HepG2 (cell line): ENCODE measurements around the gene CPNE1. TPM values are rescaled to one million over a fixed set of nuclear protein-coding genes. Genes with fewer than 3 reads are reported as not detected.

Experiments used
- DBP ChIP-seq: sonication (generic); formaldehyde crosslinking; IDR thresholded peaks from 2 replicates; pipeline ENCODE4 v1.4.0; 2020; ENCODE audit warnings: missing genetic modification reagents; ENCODE audit errors: not compliant biosample characterization
- DNMT1 ChIP-seq: sonication (generic); formaldehyde crosslinking; IDR thresholded peaks from 2 replicates; pipeline ENCODE4 v1.5.1; 2020; ENCODE audit warnings: mild to moderate bottlenecking, missing genetic modification reagents
- DPF2 ChIP-seq: sonication (generic); formaldehyde crosslinking; IDR thresholded peaks from 2 replicates; pipeline ENCODE4 v1.4.0; 2020; ENCODE audit warnings: mild to moderate bottlenecking, low read depth, missing genetic modification reagents, borderline replicate concordance
- ELF3 ChIP-seq: IDR thresholded peaks from 2 replicates; pipeline ENCODE4 v1.6.1; 2016; ENCODE audit warnings: missing genetic modification reagents, missing compliant biosample characterization
- GABPA ChIP-seq, 2 experiments: IDR thresholded peaks; 2 replicates each; pipeline ENCODE4 v1.6.1; 2011 to 2016; ENCODE audit warnings: low read depth in 2 of 2, low read length in 1 of 2, missing biosample characterization in 1 of 2, missing genetic modification characterization in 1 of 2
- HES4 ChIP-seq: sonication (generic); formaldehyde crosslinking; IDR thresholded peaks from 2 replicates; pipeline ENCODE4 v1.9.0; 2021; ENCODE audit warnings: mild to moderate bottlenecking, missing genetic modification reagents, borderline replicate concordance
- MAX ChIP-seq: IDR thresholded peaks from 2 replicates; pipeline ENCODE4 v1.6.1; 2012; ENCODE audit warnings: inconsistent platforms
- MED1 ChIP-seq: sonication (generic); formaldehyde crosslinking; IDR thresholded peaks from 2 replicates; pipeline ENCODE4 v1.4.0; 2020; ENCODE audit warnings: missing genetic modification reagents
- MED8 ChIP-seq: sonication (generic); formaldehyde crosslinking; IDR thresholded peaks from 2 replicates; pipeline ENCODE4 v1.8.1; 2023; ENCODE audit warnings: mild to moderate bottlenecking, missing genetic modification reagents; ENCODE audit not compliant: insufficient replicate concordance
- MTF1 ChIP-seq: sonication (generic); formaldehyde crosslinking; IDR thresholded peaks from 2 replicates; pipeline ENCODE4 v1.5.0; 2020; ENCODE audit warnings: missing genetic modification reagents
- NFE2L1 ChIP-seq: sonication (generic); formaldehyde crosslinking; IDR thresholded peaks from 2 replicates; pipeline ENCODE4 v1.4.0; 2020; ENCODE audit warnings: missing genetic modification reagents, mild to moderate bottlenecking, borderline replicate concordance
- NFIB ChIP-seq: sonication (generic); formaldehyde crosslinking; IDR thresholded peaks from 2 replicates; pipeline ENCODE4 v1.9.0; 2021; ENCODE audit warnings: missing genetic modification reagents, mild to moderate bottlenecking, borderline replicate concordance
- NFKB2 ChIP-seq: sonication (generic); formaldehyde crosslinking; IDR thresholded peaks from 2 replicates; pipeline ENCODE4 v1.4.0; 2020; ENCODE audit warnings: missing genetic modification reagents, borderline replicate concordance
- REL ChIP-seq: sonication (generic); formaldehyde crosslinking; conservative IDR thresholded peaks from 2 replicates; pipeline ENCODE4 v1.8.0; 2022; ENCODE audit warnings: mild to moderate bottlenecking, missing genetic modification reagents, moderate library complexity
- RFX1 ChIP-seq: fragments of 450-650 bp; IDR thresholded peaks from 2 replicates; pipeline ENCODE4 v1.6.1; 2017
- TRIM24 ChIP-seq: sonication (generic); formaldehyde crosslinking; IDR thresholded peaks from 2 replicates; pipeline ENCODE4 v1.8.0; 2022; ENCODE audit warnings: mild to moderate bottlenecking, missing genetic modification reagents
- ZBTB38 ChIP-seq: sonication (generic); formaldehyde crosslinking; IDR thresholded peaks from 2 replicates; pipeline ENCODE4 v1.5.1; 2020; ENCODE audit warnings: mild to moderate bottlenecking, missing genetic modification reagents
- ZNF12 ChIP-seq: sonication (generic); formaldehyde crosslinking; IDR thresholded peaks from 2 replicates; pipeline ENCODE4 v1.5.0; 2020; ENCODE audit warnings: missing genetic modification reagents
- ZNF263 ChIP-seq: sonication (generic); formaldehyde crosslinking; IDR thresholded peaks from 2 replicates; pipeline ENCODE4 v1.4.0; 2020; ENCODE audit warnings: missing genetic modification reagents
- ZNF446 ChIP-seq: sonication (generic); formaldehyde crosslinking; IDR thresholded peaks from 2 replicates; pipeline ENCODE4 v1.5.0; 2020; ENCODE audit warnings: mild to moderate bottlenecking, missing genetic modification reagents
- ZNF451 ChIP-seq: sonication (generic); formaldehyde crosslinking; IDR thresholded peaks from 2 replicates; pipeline ENCODE4 v1.5.0; 2020; ENCODE audit warnings: mild to moderate bottlenecking, missing genetic modification reagents
- ZNF558 ChIP-seq: sonication (generic); formaldehyde crosslinking; IDR thresholded peaks from 2 replicates; pipeline ENCODE4 v1.9.0; 2022; ENCODE audit warnings: mild to moderate bottlenecking, missing genetic modification reagents, borderline replicate concordance
- polyA plus RNA-seq, 8 experiments: library from polyadenylated mRNA; depleted of rRNA in 3 of 8; stranded (reverse) in 7 of 8; unstranded in 1 of 8; fragments of >200 nt; fragmentation: Illumina TruSeq in 4 of 8; extraction: Trizol in 4 of 8; gene quantifications; 2 replicates each; pipeline versions ENCODE4 v1.2.1 to v1.2.3, GENCODE V29; 2011 to 2016; ENCODE audit warnings: low read depth in 4 of 8, missing spikeins in 1 of 8, mixed read lengths in 1 of 8; ENCODE audit not compliant: insufficient read depth in 1 of 8
- total RNA-seq, 5 experiments: library from RNA; depleted of rRNA; stranded (reverse); fragments of >200 nt; fragmentation: Illumina TruSeq; extraction: Trizol; gene quantifications; 2 replicates each; pipeline ENCODE4 v1.2.3, GENCODE V29; 2016; ENCODE audit warnings: low read depth in 1 of 5
- TF ChIP-seq, protein P1 (sequence below), 2 experiments: sonication (generic) in 1 of 2; formaldehyde crosslinking in 1 of 2; IDR thresholded peaks; 2 replicates each; pipeline versions ENCODE4 v1.4.0 to v1.6.1; 2016 to 2020; ENCODE audit warnings: borderline replicate concordance in 1 of 2, low read depth in 1 of 2, mild to moderate bottlenecking in 1 of 2, missing genetic modification reagents in 1 of 2

Gene CPNE1
- total and polyA plus RNA-seq, 2 of the 13 experiments (the other 11 are each of a cell fraction or from before 2014, with no cell fraction given) = 408 to 431 TPM

DNA sequence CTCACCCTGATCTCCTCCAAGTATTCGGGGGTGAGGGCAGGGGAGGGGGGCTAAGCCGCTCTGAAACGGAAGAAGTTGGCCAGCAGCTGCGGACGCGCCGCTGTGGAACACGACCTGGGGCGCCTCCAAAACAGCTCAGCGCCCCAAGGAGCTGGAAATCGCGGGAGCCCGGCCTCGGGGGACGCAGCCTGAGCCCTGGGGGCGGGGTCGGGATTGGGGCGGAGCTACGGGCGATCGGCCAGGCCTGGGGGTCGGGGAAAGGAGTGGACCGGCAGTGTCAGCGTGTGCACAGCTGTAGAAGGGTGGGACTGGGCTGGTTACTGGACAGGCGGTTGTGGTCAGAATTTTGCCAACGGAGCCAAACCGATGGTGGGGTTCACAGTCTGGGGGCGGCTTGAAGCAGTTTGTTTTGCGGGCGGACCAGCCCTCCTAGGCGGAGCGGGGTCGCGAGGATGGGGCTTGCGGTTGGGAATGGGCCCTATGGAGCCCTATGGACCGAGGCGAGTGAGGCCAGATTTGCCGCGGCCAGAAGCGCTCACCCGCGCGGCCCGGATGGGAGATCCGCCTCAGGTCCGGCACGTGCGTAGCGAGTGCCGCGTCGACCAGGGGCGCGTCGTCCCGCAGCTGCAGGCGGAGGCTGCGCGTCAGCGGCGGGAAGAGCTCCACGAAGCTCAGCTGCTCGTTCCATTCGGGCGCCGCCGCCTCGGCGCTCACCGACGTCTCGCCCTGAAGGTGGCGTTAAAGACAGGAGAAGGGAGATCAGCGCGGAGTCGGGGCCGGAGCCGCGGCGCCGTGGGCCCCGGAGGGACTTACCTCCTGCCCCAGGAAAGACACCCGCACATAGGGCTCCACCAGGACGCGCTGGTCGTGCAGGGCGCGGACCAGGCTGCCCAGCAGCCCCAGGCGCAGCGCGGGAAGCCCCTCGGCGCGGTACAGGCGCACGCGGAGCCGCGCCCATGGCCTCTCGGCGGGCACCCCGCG lies 63.4 kb downstream of the CPNE1 start (continued):
- peak; percentile 53 for TF ChIP-seq DBP (CRISPR knock-in tag)
- TF ChIP-seq HES4 (CRISPR knock-in tag) = peak; percentile 82
- TF ChIP-seq MTF1 (CRISPR knock-in tag) = 0 out of 2 replicates have a peak, but pooled peaks have one; percentile 38
- TF ChIP-seq NFIB = peak; percentile 72; the same call in 1 of the 2 replicates
- TF ChIP-seq ZNF558 (CRISPR knock-in tag) = peak; percentile 35; the same call in 1 of the 2 replicates
- TF ChIP-seq REL (CRISPR knock-in tag) = 0 out of 2 replicates have a peak, but pooled peaks have one; percentile 45
- TF ChIP-seq GABPA (IDR thresholded peaks at IDR 0.05; ENCODE audit: low read depth, low read length) = 0 out of 2 replicates have a peak, but pooled peaks have one; percentile 10
- TF ChIP-seq GABPA (CRISPR knock-in tag; IDR thresholded peaks at IDR 0.05; ENCODE audit: low read depth) = no peak
- TF ChIP-seq ZNF451 (CRISPR knock-in tag) = peak; percentile 82; the same call in 1 of the 2 replicates
- no peak for TF ChIP-seq ZNF446 (CRISPR knock-in tag)
- peak; percentile 94 for TF ChIP-seq MAX
- 0 out of 2 replicates have a peak, but pooled peaks have one; percentile 32 for TF ChIP-seq ELF3 (CRISPR knock-in tag)
- TF ChIP-seq MED1 (CRISPR knock-in tag) = 0 out of 2 replicates have a peak, but pooled peaks have one; percentile 27
- TF ChIP-seq, protein P1, sequence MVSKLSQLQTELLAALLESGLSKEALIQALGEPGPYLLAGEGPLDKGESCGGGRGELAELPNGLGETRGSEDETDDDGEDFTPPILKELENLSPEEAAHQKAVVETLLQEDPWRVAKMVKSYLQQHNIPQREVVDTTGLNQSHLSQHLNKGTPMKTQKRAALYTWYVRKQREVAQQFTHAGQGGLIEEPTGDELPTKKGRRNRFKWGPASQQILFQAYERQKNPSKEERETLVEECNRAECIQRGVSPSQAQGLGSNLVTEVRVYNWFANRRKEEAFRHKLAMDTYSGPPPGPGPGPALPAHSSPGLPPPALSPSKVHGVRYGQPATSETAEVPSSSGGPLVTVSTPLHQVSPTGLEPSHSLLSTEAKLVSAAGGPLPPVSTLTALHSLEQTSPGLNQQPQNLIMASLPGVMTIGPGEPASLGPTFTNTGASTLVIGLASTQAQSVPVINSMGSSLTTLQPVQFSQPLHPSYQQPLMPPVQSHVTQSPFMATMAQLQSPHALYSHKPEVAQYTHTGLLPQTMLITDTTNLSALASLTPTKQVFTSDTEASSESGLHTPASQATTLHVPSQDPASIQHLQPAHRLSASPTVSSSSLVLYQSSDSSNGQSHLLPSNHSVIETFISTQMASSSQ (IDR thresholded peaks at IDR 0.05; ENCODE audit: low read depth) = no peak
- TF ChIP-seq, protein P1 (CRISPR knock-in tag; IDR thresholded peaks at IDR 0.05; ENCODE audit: borderline replicate concordance) = 0 out of 2 replicates have a peak, but pooled peaks have one; percentile 14
- TF ChIP-seq DPF2 (CRISPR knock-in tag) = no peak
- TF ChIP-seq MED8 (CRISPR knock-in tag) = no peak
- peak; percentile 21; the same call in 1 of the 2 replicates for TF ChIP-seq NFE2L1 (CRISPR knock-in tag)
- peak; percentile 56; the same call in 1 of the 2 replicates for TF ChIP-seq ZNF12 (CRISPR knock-in tag)
- TF ChIP-seq NFKB2 (CRISPR knock-in tag) = peak; percentile 89
- no peak for TF ChIP-seq RFX1
- TF ChIP-seq ZBTB38 (CRISPR knock-in tag) = peak; percentile 77; the same call in 1 of the 2 replicates
- peak; percentile 49; the same call in 1 of the 2 replicates for TF ChIP-seq DNMT1 (CRISPR knock-in tag)
- TF ChIP-seq ZNF263 = 0 out of 2 replicates have a peak, but pooled peaks have one; percentile 47
- TF ChIP-seq TRIM24 = no peak
